Left hindlimb (tissue), 1 donor: ENCODE measurements around the gene LENG1.

Source experiments
- DNase-seq: peaks from one replicate; pipeline ENCODE4 v3.0.0-alpha.2; 2018

Gene LENG1

GRCh38 chr19:54106716-54107115 lies 52.8 kb downstream of the LENG1 start:
- no peak for DNase-seq

GRCh38 chr19:54105796-54106195 lies 53.7 kb downstream of the LENG1 start:
- DNase-seq: no peak
